ENCODE results near the gene SLU7.

The SLU7 gene

DNA sequence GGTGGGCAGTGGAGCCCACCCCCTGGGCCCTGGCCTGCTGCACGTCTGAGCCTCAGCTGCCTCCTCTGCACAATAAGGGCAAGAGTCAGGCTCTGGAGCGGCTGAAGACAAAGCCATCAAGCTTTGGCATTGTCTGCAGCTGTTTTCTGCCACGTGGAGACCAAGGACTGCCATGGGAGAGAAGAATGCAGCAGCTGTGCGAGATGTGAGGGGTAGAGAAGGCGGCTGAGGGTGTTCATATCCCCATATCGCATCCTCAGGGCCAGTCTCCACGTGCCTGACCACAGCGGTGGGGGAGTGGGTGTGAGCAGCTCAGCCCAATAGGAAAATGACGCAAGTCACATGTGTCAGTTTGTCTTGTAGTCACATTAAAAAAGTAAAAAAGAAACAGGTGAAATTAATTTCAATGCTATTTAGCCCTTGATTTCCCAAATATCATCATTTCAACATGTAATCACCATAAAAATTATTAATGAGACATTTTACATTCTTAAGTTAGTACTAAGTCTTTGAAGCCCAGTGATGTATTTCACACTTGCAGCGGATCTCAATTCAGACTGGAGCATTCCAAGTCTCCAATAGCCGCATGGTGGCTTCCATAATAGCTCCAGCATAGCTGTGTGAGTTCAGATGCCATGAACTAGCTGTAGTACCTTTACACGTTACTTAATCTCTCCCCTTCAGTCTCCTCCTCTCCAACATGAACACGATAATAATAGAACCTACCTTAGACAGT lies 55.1 kb downstream of the SLU7 start:
- DNase-seq: no peak

GRCh38 chr5:160363211-160363610 lies 55.7 kb downstream of the SLU7 start:
- no peak for DNase-seq

DNA sequence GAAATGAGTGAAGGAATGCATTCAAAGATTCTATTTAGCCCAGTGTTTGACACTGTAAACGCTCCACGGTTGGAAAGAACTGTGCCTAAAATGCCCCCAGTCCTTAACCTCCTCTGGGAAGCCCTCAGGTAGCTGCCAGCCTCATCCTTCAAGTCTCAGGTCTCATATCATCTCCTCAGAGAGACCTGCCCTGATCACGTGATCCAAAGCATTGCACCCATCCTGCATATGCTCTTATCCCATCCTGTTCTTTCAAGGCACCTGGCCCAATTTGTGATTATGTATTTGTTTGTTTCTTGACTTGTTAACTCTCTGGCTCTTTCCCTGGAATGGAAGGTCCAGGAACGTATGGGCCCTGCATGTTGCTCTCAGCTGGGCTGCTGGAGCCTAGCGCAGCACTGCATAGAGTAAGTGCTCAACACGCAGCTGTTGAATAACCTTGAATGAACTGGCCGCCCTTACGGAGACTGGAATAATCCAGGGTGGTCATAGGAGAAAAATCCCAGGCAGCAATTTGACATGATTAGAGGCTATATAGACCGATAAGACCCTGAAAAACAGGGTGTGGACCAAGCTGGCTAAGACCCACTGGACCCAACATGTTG lies 57.2 kb downstream of the SLU7 start:
- DNase-seq: no peak

GRCh38 chr5:160360310-160360709 lies 58.6 kb downstream of the SLU7 start:
- DNase-seq: no peak

GRCh38 chr5:160359816-160360215 lies 59.1 kb downstream of the SLU7 start:
- no peak for DNase-seq

- no peak for DNase-seq
Observed at GRCh38 chr5:160359242-160359641, 59.6 kb downstream of the SLU7 start.

GRCh38 chr5:160357861-160358411 lies 60.9 kb downstream of the SLU7 start:
- no peak for DNase-seq

DNA sequence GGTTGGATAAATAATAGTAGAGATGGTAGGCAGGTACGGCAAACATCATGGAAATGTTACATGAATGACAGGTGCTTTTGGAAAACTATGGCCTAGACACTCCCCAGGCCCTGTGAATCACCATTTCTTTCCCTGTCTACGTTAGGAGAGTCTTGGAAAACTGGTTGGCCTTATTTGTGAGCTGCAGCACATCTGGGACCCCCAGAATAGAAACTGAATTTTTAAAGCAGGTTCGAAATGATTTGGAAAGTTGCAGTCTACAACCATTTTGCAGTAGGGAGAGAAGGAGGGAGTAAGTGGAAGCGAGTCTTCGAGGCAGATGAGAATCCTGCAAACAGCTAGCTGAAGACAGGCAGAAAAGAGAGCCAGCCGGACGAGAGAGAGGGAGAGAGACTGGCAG lies 61.5 kb downstream of the SLU7 start:
- no peak for DNase-seq

DNA sequence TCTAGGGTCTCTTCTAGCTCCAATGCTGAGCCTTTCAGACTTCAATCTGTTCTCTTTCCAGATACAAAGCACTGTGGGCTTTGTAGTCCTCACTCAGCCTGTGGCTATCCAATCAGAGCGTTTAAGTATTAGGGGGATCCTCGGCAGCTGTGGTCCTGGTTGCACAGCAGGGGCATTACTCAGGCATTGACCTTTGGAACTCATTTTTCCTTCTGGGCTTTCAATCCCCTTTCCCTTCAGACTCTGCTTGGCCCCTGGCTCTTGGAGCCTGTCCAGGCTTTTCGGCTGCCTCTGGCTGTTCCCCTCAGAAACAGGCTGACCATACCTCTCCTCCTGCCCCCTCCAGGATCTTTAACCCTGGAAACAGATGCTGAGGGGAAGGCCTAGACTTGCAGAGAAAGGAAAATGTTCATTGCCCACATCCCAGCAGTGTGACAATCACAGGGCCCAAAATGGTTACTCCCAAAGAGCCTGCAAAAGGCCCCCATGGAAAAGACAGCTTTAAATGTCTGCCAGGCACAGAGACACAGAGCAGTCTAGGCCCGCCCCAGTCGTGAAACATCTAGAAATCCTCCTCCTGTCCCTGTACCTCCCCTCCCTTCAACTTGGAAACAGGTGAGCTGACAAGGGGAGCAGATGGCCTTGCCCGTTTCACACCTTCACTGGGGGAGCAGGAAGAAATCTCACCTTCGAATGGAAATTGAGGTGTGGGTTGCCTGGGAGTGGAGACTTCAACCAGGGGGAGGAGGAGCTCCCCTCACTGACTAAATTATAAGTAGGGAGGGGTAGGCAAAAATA lies 62.1 kb downstream of the SLU7 start:
- no peak for DNase-seq

- DNase-seq: no peak
Observed at GRCh38 chr5:160354666-160355065, 64.2 kb downstream of the SLU7 start.

DNA sequence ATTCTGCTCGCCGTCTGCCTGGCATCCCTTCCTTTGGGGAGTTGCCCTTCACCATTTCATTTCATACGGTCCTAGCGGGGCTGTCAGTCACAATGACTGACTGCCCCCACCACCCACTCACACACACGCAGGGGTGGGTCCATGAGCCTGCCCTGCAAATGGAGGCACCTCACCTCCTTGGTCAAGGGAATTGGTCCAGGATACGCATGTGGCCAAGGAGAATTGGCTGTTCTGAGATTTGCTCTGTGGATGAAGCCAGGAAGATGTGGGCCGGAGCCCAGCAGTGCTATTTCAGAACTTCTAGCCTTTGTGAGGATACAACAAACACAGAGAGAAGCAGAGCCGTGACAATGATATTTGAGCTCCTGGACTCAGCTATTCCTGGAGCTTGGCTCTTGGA lies 65.5 kb downstream of the SLU7 start:
- no peak for DNase-seq

DNA sequence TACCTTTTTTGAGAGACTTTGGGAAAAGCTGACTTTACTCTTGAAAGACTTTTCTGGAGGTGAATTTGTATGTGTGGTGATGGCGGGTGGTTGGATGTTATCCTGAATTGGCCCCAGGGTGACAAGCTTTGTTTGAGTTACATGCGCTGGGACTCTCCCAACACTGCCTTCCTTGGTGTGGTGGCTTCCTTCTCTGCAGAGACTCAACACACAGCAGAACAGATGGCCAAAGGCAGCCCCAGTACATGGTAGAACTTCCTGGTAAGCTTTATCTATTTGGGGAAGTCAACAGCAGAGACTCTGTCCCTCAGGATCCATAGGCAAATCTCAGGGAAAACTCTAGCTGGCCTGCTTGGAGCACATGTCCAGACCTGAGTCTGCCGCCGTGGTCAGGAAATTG lies 66.6 kb downstream of the SLU7 start:
- no peak for DNase-seq

Measured in T1000 (cell line).